ENCODE measurements around the gene CST9. TPM values are rescaled to one million over a fixed set of nuclear protein-coding genes. Genes with fewer than 3 reads are reported as not detected.

The CST9 gene
- total and polyA plus RNA-seq, 2 of the 13 experiments (the other 11 are each of a cell fraction or from before 2014, with no cell fraction given) = 0.07 TPM; not detected in 1

DNA sequence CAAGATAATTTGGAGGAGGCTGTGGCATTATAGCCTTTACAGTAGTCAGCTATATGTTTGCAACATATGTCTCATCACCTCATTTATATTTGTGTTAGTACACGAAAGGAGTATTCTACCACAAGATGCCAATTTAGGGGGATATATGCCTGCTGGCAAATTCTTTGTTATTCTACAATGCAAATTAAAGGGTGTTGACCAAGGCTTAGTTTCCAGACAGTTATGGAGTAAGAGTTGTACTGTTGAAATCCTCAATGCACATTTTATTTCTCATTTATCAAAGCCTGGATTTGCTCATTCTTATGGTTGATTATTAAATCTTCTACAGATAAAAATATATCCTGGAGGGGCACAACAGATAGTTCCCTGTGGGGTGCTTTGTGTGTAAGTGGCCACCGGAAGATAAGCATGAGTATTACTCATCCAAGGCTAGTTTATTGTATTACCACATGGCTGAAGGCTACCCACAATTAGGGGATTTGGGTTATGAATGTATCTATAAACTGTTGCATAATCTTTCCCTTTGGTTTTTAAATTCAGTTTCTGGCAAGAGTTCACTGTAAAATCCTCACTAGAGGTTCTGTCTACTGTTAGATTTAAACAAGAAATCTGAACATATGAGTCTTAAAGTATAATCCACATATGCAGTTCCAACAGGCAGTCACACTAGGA is 9.0 kb downstream of the CST9 start:
- H3K4me3 ChIP-seq (replicated peaks in 1 of 3; ENCODE audit: insufficient read depth in 1 of 3, low read depth in 2 of 3, low read length in 3 of 3) = no peak overlapping the region
- no TSS peak for BruUV-seq (replicated peaks)
- CTCF ChIA-PET (ENCODE audit: low intra/inter-chr PET ratio, low total read pairs) = no interaction called here
- no peak overlapping the region for H3K9ac ChIP-seq (ENCODE audit: insufficient read depth, low read depth, low read length)
- TF ChIP-seq CEBPB (IDR thresholded peaks at IDR 0.05; ENCODE audit: borderline replicate concordance, low read depth, low read length) = peak; percentile 5; the same call in 1 of the 2 replicates
- no peak for TF ChIP-seq HDAC6 (IDR thresholded peaks at IDR 0.05; ENCODE audit: low read depth, low read length)
- H4K20me1 ChIP-seq (ENCODE audit: insufficient read depth, low read length) = no peaks in the 10 kb centered on the region
- no peaks in the 10 kb centered on the region for H3K36me3 ChIP-seq (replicated peaks in 1 of 2; ENCODE audit: control insufficient read depth in 1 of 2, insufficient read depth in 2 of 2, low read length in 2 of 2)
- H3K27ac ChIP-seq (ENCODE audit: extremely low read length, insufficient read depth, low read length) = no peak overlapping the region
- DNase-seq (ENCODE audit: low spot score) (no peak), FAIRE-seq (no peak), ATAC-seq (no peak)
- H3K79me2 ChIP-seq (ENCODE audit: insufficient read depth, low read length) = no peaks in the 10 kb centered on the region
- H3K27me3 ChIP-seq (ENCODE audit: control insufficient read depth in 1 of 2, insufficient read depth in 2 of 2, low read length in 2 of 2) = peaks cover 0 to 4% of the 10 kb centered on the region in 2 experiments; a peak in 1 of 5 replicates
- H3K4me2 ChIP-seq (ENCODE audit: low read depth, low read length) = no peak overlapping the region
- no peak overlapping the region for H2AFZ ChIP-seq (ENCODE audit: low read length)
- in situ Hi-C loops (cut with HindIII; ENCODE audit: extremely low pct_ligation_motif_present, low pct_unique_long_range_greater_than_20kb) (no loop called here), intact Hi-C loops (cut with micrococcal nuclease; ENCODE audit: unreplicated experiment) (no loop called here)
- 31% methylated on average over 2 of the region's 2 CpGs for WGBS (ENCODE audit: low lambda C conversion rate)
- POLR2A ChIA-PET = no interaction called here
- no peaks in the 10 kb centered on the region for H3K9me3 ChIP-seq (ENCODE audit: low read length)
- H3K4me1 ChIP-seq (ENCODE audit: insufficient read depth, low read length) = peaks cover 10% of the 10 kb centered on the region; the same call in 1 of the 2 replicates

DNA sequence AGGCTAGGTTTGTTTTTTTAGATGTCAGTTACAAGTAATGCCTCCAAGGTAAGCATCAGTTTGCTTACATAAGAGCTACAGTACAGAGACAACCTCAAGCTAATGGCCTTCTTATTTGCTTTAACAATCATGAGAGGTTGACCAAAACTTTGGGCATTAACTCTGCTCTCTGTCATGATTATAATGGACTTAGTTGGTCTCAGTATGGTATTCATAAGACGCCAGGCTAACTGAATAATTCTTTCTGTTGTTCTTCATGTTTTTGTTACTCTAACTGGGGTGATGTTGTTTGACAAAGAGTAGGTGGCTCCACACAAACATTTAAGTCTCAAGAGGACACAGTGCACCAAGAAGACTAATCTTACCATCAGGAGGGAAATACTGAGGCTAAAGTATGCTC is 9.8 kb downstream of the CST9 start:
- ATAC-seq (no peak), DNase-seq (ENCODE audit: low spot score) (no peak), FAIRE-seq (no peak)
- H4K20me1 ChIP-seq (ENCODE audit: insufficient read depth, low read length) = no peaks in the 10 kb centered on the region
- TF ChIP-seq, protein P1, sequence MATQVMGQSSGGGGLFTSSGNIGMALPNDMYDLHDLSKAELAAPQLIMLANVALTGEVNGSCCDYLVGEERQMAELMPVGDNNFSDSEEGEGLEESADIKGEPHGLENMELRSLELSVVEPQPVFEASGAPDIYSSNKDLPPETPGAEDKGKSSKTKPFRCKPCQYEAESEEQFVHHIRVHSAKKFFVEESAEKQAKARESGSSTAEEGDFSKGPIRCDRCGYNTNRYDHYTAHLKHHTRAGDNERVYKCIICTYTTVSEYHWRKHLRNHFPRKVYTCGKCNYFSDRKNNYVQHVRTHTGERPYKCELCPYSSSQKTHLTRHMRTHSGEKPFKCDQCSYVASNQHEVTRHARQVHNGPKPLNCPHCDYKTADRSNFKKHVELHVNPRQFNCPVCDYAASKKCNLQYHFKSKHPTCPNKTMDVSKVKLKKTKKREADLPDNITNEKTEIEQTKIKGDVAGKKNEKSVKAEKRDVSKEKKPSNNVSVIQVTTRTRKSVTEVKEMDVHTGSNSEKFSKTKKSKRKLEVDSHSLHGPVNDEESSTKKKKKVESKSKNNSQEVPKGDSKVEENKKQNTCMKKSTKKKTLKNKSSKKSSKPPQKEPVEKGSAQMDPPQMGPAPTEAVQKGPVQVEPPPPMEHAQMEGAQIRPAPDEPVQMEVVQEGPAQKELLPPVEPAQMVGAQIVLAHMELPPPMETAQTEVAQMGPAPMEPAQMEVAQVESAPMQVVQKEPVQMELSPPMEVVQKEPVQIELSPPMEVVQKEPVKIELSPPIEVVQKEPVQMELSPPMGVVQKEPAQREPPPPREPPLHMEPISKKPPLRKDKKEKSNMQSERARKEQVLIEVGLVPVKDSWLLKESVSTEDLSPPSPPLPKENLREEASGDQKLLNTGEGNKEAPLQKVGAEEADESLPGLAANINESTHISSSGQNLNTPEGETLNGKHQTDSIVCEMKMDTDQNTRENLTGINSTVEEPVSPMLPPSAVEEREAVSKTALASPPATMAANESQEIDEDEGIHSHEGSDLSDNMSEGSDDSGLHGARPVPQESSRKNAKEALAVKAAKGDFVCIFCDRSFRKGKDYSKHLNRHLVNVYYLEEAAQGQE (IDR thresholded peaks at IDR 0.05; ENCODE audit: borderline replicate concordance in 1 of 2, low read depth in 1 of 2, low read length in 2 of 2) = 0 out of 4 replicates have a peak, but pooled peaks of 1 of the 2 experiments have one; percentile 13
- TF ChIP-seq ZMAT3 (CRISPR knock-in tag; conservative IDR thresholded peaks at IDR 0.05) = no peak
- WGBS (ENCODE audit: low lambda C conversion rate) = 64% methylated on average over 1 of the region's 1 CpG
- BruUV-seq (replicated peaks) = no TSS peak
- H3K4me2 ChIP-seq (ENCODE audit: low read depth, low read length) = no peak overlapping the region
- no peak overlapping the region for H3K27ac ChIP-seq (ENCODE audit: extremely low read length, insufficient read depth, low read length)
- H3K4me3 ChIP-seq (replicated peaks in 1 of 3; ENCODE audit: insufficient read depth in 1 of 3, low read depth in 2 of 3, low read length in 3 of 3) = no peak overlapping the region
- H3K36me3 ChIP-seq (replicated peaks in 1 of 2; ENCODE audit: control insufficient read depth in 1 of 2, insufficient read depth in 2 of 2, low read length in 2 of 2) = no peaks in the 10 kb centered on the region
- intact Hi-C loops (cut with micrococcal nuclease; ENCODE audit: unreplicated experiment) (no loop called here), in situ Hi-C loops (cut with HindIII; ENCODE audit: extremely low pct_ligation_motif_present, low pct_unique_long_range_greater_than_20kb) (no loop called here)
- H2AFZ ChIP-seq (ENCODE audit: low read length) = no peak overlapping the region
- H3K79me2 ChIP-seq (ENCODE audit: insufficient read depth, low read length) = no peaks in the 10 kb centered on the region
- H3K9me3 ChIP-seq (ENCODE audit: low read length) = no peaks in the 10 kb centered on the region
- CTCF ChIA-PET (ENCODE audit: low intra/inter-chr PET ratio, low total read pairs) = no interaction called here
- peaks cover 10% of the 10 kb centered on the region; the same call in 1 of the 2 replicates for H3K4me1 ChIP-seq (ENCODE audit: insufficient read depth, low read length)
- H3K9ac ChIP-seq (ENCODE audit: insufficient read depth, low read depth, low read length) = no peak overlapping the region
- H3K27me3 ChIP-seq (ENCODE audit: control insufficient read depth in 1 of 2, insufficient read depth in 2 of 2, low read length in 2 of 2) = no peaks in the 10 kb centered on the region
- POLR2A ChIA-PET = interaction anchor here (1.2 kb wide), 1 partner anchor 12 kb away, joined by 3 read pairs; no protein-coding TSS in a partner anchor

All from HepG2 (cell line).